Gastroesophageal sphincter (tissue), 2 donors: ENCODE measurements around the gene OR6X1.

Experiments used
- EP300 ChIP-seq: sonication (generic); formaldehyde crosslinking; IDR thresholded peaks from one replicate; pipeline ENCODE4 v1.6.1; 2017; ENCODE audit warnings: antibody characterized with exemption, mild to moderate bottlenecking
- POLR2AphosphoS5 ChIP-seq: sonication (generic); formaldehyde crosslinking; IDR thresholded peaks from one replicate; pipeline ENCODE4 v1.6.1; 2017; ENCODE audit warnings: antibody characterized with exemption

- no peak for TF ChIP-seq POLR2AphosphoS5
- TF ChIP-seq EP300 = no peak
Measured at GRCh38 chr11:123760894-123761293, 6.6 kb upstream of the OR6X1 start.
